SKM-1 treated with dmso at 0.1 percent for 144 hours (cell line): ENCODE results near the gene BRK1.
"Not testable (repeated sequence)": the region's sequence is repeated elsewhere in the genome, so short reads cannot be mapped to it uniquely, and the experiment has no call there.

Source experiments
- DNase-seq: peaks from one replicate; lab custom pipeline; 2025; ENCODE audit not compliant: unreplicated experiment; lab: John Stamatoyannopoulos, UW

Gene BRK1

DNA sequence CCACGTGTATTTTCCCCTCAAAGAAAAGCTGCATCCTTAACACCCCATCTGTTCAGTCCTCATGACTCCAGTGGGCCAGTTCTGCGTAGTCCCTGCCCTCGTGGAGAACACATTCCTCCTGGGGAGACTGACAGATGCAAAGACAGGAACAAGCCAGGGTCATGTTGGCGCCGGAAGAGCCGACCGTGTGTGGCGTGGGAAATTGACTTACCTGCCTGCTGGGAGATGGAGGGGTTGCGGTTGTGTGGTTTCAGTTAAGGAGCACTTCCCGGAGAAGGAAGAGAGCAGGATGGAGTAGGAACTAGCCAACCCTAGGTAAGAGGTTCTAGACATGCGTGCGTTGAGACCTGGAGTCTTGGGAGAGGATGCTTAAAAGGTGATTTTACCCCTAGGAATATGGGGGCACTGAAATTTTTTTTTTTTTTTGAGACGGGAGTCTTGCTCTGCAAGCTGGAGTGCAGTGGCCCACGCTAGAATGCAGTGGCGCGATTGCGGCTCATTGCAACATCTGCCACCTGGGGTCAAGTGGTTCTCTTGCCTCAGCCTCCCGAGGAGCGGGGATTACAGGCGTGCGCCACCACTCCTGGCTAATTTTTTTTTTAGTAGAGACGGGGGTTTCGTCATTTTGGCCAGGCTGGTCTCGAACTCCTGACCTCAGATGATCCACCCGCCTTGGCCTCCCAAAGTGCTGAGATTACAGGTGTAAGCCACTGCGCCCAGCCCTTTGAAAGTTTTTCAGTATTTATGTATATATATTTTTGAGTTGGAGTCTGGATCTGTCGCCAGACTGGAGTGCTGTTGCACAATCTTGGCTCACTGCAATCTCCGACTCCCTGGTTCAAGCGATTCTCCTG lies 27.5 kb downstream of the BRK1 start:
- DNase-seq = no peak

DNA sequence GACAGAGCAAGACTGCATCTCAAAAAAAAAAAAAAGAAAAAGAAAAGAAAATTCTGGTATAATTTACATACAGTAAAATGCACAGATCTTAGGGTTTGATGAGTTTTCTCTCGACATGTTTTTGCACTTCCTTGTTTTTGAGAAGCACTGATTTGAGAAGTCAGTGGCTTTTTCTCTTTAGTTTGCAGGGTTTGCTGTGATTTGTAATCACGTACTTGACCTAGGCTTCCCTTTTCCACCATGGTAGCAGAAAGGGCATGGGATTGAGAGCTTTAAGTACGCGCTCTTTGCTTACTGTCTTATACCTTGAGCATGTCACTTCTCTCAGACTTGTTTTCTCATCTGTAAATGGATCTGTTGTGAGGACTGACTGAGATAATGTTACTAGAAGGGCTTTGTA lies 30.2 kb downstream of the BRK1 start:
- DNase-seq = peak; percentile 19

DNA sequence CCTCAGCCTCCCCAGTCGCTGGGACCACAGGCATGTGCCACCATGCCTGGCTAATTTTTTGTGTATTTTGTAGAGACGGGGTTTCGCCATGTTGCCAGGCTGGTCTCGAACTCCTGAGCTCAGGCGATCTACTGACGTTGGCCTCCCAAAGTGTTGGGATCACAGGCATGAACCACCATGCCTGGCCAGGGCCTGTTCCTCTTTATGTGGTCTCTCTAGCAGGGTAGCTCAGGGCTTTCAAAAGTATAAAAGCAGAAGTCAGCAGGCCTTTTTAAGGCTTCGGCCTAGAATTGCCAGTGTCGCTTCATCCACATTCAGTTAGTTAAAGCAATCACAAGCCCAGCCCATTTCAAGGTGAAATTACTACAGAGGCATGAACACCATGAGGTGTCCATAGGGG lies 33.8 kb downstream of the BRK1 start:
- DNase-seq = peak; percentile 75

DNA sequence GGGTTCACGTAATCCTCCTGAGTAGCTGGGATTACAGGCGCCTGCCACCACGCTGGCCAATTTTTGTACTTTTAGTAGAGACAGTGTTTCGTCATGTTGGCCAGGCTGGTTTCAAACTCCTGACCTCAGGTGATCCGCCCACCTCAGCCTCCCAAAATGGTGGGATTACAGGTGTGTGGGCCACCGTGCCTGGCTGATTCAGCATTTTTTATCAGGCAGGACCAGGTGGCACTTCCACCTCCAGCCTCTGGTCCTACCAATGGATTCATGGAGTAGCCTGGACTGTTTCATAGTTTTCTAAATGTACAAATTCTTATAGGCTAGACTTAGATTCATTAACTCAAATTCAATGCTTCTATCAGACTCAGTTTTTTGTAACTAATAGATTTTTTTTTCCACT lies 35.5 kb downstream of the BRK1 start:
- DNase-seq = no peak

DNA sequence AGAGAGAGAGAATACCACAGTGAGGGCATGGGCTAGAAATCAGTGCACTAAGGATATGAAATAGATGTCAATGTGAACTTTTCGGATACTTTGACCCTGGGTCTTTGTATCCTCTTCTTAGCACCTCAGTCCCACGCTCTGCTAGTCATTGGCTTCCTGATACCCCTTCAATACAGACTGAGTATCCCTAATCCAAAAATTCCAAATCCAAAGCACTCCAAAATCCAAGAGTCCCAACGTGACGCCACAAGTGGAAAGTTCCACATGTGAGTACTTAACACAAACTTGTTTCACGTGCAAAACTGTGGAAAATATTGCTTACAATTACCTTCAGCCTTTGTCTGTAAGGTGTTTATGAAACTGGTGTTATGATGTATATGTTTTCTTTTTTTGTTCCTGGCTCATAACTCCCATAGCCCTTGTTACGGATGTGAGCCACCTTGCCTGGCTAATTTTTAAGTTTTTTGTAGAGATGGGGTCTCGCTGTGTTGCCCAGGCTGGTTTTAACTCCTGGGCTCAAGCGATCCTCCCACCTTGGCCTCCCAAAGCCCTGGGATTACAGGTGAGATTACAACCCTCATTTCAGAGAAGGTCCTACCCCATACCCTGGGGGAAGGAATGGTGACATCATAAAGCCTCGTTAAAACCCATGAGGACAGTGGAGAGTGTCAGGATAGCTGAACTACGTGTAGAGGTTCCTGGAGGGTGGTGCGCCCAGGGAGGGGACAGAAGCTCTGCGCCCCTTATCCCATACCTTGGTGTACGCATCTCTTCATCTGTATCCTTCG lies 39.1 kb downstream of the BRK1 start:
- DNase-seq = no peak

DNA sequence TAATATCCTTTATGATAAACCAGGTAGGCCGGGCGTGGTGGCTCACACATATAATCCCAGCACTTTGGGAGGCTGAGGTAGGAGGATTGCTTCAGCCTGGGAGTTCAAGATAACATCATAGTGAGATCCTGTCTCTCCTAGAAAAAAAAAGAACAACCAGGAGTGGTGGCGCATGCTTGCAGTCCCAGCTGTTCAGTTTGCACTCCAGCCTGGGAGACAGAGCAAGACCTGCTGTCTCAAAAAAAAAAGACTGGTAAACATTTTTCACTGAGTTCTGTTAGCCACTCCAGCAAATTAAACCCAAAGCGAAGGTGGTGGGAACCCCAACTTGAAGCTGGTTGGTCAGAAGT lies 39.6 kb downstream of the BRK1 start:
- no peak for DNase-seq

DNA sequence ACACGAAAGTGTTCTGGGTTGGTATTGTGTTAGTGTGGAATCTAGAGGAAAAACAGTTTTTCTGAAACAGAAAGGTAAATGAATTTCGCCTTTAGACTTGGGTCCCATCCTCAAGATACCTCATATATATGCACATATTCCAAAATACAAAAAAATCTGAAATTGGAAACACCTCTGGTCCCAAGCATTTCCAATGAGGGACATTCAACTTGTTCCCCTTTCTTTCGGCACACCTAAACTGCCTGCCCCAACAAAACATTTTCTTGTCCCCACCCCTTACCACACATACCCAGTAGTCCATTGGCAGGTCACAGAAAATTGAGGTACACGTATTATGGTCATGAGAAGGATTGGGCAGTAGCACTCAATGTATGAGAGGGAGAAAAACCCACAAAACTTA lies 40.2 kb downstream of the BRK1 start:
- DNase-seq = no peak

DNA sequence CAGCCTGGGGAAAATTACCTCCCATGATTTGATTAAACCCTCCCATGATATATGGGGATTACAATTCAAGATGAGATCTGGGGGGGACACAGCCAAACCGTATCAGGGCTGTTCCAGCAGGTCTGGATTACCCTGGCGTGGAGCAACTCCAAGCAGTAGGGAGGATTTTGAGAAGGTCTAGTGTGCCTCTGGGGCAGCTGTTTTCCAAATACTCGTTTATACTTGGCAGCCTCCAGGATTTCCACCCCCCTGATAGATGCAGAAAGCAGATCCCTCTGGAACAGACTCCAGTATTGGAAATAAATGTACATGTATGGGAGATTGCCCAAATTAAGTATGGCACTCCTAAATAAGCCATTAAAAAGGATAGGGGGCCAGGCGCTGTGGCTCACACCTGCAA lies 41.6 kb downstream of the BRK1 start:
- DNase-seq = no peak

DNA sequence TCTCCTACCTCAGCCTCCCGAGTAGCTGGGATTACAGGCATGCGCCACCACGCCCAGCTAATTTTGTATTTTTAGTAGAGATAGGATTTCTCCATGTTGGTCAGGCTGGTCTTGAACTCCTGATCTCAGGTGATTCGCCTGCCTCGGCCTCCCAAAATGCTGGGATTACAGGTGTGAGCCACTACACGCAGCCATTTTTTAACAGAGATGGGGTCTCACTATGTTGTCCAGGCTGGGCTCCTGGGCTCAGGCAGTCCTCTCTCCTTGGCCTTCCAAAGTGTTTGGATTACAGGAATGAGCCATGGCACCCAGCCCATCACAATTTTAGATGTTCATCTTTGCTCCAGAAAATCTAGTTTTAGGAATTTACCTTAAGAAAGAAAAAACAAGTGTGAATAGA lies 43.1 kb downstream of the BRK1 start:
- not testable (repeated sequence) for DNase-seq

DNA sequence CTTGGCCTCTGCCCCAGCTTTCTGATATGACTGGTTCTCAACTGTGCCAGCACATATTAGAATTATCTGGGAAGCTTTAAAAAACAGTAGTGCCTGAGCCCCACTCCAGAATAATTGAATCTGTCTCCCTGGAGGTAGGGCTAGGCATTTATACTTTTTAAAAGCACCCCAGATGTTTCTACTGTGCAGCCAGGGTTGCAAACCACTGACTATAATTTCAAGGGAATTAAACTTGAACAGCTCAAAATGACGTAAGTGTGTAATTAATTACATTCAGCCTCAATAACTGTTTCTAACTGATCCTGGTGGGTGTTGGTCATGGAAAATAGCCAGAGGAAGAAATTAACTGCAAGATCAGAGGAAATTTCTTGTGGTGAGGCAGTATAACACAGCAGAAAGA lies 44.9 kb downstream of the BRK1 start:
- no peak for DNase-seq

DNA sequence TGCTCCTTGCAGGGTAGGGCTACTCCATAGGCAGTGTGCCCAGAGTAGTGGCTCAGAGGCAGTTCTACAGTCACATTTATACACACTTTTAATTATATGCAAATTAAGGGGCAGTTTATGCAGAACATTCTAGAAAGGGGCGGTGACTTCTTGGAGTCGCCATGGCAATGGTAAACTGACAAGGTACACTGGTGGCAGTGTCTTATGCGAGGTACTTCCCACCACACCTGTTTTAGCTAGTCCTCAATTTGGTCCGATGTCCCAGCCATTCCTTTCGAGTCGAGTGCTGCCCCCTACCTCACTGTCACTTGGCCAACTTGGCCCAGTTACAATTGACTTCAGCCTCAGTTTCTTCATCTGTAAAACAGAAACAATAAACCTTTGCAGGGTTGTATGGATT lies 45.5 kb downstream of the BRK1 start:
- no peak for DNase-seq

DNA sequence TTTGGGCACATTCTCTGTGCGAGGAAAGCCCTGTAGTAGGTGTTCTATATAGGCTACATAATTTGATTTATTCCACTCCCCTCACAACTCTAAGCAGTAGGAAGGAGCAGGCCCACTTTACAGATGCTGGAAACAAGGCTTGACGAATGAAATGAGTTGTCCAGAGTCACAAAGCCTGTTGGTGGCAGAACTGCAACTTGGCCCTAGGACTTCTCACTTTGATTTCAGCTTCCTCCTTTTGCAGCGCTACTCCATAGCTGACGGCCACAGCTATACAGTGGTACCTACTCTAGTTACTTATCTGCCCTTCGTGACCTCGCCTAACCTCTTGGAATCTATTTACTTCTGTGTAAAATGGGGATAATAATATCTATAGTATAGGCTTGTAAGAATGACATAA lies 46.7 kb downstream of the BRK1 start:
- DNase-seq = peak; percentile 52

DNA sequence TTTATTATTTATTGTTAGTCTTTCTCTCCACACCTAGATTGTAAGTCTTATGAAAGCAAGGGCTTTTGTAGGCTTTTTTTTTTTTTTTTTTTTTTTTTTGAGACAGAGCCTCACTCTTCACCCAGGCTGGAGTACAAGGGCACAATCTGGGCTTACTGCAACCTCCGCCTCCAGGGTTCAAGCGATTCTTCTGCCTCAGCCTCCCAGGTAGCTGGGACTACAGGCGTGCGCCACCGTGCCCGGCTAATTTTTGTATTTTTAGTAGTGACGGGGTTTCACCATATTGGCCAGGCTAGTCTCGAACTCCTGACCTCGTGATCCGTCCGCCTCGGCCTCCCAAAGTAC lies 48.7 kb downstream of the BRK1 start:
- DNase-seq = not testable (repeated sequence)

DNA sequence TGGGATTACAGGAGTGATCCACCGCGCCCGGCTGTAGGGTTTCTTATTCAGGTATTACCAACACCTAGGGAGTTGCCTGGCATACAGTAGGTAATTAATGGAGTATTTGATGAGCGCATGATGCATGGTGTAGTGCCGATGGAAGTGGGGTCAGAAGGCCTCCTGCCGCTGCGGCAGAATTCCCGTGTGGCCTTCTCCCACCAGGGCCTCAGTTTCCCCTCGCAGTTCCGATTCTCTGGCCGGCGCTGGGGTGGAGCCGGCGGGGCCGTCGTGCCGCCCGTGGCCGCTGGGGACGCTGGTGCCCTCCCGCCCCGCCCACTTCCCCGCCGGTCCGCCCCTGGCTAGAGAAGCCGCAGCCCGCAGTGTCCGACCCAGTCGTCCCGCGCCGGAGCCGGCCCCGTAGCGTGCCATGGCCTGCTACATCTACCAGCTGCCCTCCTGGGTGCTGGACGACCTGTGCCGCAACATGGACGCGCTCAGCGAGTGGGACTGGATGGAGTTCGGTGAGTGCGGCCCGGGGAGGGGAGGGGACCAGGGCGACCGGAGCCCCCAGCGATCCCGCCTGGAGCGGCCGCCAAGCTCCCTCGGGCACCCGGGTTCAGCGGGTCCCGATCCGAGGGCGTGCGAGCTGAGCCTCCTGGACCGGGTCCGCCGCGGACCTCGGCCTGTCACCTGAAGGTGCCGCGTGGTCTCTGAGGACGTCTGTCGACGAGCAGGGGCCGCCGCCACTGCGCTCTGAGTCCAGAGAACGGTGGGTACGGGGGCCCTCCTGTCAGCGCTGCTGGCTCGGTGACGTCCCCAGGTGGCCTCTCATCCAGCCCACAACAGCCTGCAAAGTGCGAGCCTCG lies 49.3 kb downstream of the BRK1 start, which contains the start of gene IRAK2:
Gene IRAK2, plus strand, starts transcription at position 374 of the 848 bp plus-strand sequence. Its CDS starts 36 bp downstream, at position 410.
- DNase-seq = peak; percentile 17

DNA sequence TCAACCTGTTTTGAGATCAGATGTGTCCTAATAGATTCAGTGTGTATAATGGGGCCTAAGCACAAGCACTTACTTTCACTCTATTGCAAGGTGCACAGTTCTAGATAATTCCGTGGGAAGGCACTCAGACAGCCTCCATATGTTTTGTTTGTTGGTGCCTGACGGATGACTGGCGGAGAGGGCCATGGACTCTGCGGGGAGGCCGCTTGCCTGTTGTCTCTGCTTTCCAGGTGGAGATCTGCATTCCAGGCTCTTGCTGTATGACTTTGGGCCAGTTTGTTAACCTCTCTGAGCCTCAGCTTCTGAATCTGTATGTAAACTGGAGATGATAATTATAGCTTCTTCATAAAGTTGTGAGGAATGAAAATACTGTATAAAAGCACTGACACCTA lies 50.7 kb downstream of the BRK1 start:
- DNase-seq = no peak

DNA sequence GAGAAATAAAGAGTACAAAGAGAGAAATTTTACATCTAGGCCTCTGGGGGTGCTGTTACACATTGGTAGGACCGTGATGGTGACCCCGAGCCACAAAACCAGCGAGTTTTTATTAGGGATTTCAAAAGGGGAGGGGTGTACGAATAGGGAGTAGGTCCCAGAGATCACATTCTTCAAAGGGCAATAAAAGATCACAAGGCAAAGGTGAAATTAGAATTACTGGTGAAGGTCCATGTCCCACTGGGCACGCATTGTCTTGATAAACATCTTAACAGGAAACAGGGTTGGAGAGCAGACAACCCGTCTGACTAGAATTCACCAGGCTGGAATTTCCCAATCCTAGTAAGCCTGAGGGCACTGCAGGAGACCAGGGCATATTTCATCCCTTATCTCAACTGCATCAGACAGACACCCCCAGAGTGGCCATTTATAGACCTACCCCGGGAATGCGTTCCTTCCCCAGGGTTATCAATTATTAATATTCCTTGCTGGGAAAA lies 53.6 kb downstream of the BRK1 start:
- no peak for DNase-seq

DNA sequence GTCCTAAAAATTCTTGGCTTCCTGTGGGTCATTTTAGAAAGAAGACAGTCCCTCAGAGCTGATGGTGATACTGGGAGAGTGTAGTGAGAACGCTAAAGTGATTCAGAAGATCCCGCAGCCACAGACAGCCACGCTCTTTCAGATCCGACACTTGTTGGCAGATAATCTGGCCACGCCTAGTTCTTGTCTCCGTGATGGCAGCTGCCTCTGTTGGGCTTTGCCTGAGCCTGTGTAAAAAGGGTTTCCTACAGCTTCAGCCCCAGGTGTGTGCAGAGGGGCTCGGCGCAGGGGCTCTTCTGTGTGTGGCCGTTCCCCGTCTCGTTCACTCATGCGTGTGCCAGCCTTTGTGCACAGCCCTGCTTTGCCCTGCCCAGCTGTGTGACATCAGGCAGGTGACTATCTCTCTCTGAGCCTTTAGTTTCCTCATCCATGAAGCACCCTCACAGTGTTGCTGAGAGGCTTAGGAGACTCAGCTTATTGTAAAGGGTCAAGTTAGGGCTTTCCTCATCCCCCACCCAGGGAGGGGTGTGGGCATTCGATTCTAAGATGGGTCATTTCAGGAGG lies 55.5 kb downstream of the BRK1 start:
- no peak for DNase-seq

DNA sequence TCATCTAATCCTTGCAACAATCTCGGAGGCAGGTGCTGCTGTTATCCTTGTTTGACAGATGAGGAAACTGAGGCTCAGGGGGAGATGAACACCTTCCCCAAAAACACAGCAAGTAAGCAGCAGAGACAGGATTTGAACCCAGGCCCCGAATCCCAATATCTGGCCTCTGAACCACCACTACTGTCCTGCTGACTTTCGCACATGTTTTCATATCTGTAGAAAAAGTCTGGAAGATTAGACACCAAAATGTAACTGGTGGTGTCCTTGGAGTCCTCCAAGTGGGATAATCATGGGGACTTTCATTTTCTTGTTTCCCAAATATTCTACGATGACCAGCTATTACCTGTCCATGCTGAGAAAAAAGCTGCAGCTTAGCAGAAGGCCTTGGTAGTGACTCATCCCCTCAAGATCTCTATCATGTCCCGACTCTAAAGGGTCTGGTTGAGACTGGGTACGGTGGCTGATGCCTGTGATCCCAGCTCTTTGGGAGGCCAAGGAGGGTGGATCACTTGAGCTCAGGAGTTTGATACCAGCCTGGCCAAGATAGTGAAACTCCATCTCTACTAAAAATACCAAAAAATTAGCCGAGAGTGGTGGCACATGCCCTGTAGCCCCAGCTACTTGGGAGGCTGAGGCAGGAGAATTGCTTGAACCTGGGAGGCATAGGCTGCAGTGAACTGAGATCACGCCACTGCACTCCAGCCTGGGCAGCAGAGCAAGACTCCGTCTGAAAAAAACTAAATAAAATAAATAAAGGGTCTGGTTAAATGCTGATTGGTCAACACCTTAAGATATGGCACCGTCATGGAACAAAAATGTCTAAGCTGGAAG lies 57.8 kb downstream of the BRK1 start:
- DNase-seq = no peak

DNA sequence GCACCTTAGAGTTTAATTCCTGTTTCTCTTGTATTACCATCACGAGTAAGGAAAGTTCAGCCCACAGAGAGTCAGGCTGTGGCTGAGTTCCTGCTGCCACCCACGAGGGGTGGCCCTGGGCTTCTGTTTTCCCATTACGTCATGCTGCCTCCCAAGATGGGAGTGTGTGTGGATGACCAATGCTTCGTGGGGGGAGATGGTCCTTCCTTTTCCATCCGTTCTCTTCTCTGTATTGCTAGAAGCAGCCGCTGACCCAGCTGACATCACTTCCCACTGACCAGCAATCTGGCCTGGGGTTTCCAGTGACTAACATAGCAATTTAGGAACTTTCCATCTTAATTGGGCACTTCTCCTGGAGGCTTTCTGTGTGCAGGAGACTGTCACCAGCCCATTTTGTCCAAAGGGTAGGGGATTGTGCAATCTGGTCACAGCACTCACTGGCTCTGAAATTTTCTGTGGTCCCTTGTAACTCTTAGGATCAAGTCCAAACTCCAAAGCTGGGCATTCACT lies 58.5 kb downstream of the BRK1 start:
- peak; percentile 25 for DNase-seq

DNA sequence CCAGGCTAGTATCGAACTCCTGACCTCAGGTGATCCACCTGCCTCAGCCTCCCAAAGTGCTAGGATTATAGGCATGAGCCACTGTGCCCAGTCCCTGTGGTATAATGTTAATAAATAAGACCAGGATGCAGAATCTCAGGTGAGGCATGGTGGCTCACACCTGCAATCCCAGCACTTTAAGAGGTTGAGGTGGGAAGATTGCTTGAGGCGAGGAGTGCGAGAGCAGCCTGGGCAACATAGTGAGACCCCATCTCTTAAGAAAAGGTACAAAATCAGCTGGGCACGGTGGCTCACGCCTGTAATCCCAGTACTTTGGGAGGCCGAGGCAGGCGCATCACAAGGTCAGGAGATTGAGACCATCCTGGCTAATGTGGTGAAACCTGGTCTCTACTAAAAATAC lies 59.9 kb downstream of the BRK1 start:
- DNase-seq = not testable (repeated sequence)
